ENCODE measurements around the gene OGDHL.

DNA sequence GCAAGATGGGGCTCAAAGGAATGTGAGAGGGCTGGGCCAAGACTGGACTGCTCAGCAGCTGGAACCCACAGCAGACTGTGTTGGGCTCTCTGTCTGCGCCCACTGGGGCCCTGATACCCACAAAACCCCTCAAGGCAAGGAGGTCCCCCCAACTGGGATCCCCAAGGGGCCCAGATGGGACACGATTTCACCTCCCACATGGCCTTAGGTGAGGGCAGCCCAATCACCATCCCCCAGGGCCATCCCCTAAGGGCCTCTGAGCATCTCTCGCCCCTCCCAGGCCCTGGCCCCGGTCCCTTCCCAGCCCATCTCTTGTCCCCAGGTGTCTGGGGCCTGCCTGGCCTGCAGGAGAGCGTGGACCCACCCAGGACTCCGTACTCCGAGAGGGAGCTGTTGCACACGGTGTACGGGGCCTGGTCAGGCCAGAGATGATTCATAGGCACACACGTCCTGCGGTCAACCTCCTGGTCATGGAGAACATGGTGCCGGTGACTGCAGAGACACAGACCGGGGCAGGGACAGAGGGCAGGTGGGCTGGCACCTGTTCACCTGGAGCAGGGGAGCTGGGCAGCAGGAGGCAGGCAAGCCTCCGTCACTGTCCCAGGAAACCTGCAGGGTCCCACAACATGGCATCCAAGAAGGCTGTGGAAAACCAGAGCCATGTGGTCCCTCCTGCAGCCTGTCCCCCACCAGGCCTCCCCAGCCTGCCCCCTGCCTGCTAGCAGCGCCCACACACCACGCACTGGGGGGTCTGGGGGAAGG lies 21.6 kb downstream of the OGDHL start:
- TF ChIP-seq EZH2 (IDR thresholded peaks at IDR 0.05; ENCODE audit: borderline replicate concordance, low read depth, low read length, severe bottlenecking): no peak
- TF ChIP-seq, protein P1, sequence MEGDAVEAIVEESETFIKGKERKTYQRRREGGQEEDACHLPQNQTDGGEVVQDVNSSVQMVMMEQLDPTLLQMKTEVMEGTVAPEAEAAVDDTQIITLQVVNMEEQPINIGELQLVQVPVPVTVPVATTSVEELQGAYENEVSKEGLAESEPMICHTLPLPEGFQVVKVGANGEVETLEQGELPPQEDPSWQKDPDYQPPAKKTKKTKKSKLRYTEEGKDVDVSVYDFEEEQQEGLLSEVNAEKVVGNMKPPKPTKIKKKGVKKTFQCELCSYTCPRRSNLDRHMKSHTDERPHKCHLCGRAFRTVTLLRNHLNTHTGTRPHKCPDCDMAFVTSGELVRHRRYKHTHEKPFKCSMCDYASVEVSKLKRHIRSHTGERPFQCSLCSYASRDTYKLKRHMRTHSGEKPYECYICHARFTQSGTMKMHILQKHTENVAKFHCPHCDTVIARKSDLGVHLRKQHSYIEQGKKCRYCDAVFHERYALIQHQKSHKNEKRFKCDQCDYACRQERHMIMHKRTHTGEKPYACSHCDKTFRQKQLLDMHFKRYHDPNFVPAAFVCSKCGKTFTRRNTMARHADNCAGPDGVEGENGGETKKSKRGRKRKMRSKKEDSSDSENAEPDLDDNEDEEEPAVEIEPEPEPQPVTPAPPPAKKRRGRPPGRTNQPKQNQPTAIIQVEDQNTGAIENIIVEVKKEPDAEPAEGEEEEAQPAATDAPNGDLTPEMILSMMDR (IDR thresholded peaks at IDR 0.05; ENCODE audit: extremely low read depth in 1 of 2, insufficient read depth in 1 of 2, low read depth in 1 of 2, low read length in 2 of 2): no peak
- TF ChIP-seq POLR2A (IDR thresholded peaks at IDR 0.05; ENCODE audit: low read depth, low read length): no peak
- no peak for TF ChIP-seq JUN (IDR thresholded peaks at IDR 0.05; ENCODE audit: borderline replicate concordance, insufficient read depth, insufficient read length, low read depth)
- TF ChIP-seq POLR2AphosphoS5 (IDR thresholded peaks at IDR 0.05; ENCODE audit: insufficient read depth, low read depth, low read length): no peak
- TF ChIP-seq, protein P2, sequence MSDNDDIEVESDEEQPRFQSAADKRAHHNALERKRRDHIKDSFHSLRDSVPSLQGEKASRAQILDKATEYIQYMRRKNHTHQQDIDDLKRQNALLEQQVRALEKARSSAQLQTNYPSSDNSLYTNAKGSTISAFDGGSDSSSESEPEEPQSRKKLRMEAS (IDR thresholded peaks at IDR 0.05; ENCODE audit: insufficient read depth, insufficient read length): no peak
